WTC11 (cell line): ENCODE data around the gene HS3ST4. TPM values are rescaled to one million over a fixed set of nuclear protein-coding genes. Genes with fewer than 3 reads are reported as not detected.

Experiments used
- ATAC-seq: fragments of 200-7000 bp; cut with Tn5 transposase; 2 replicates; pipeline ENCODE4 v1.10.0; 2021; ENCODE audit warnings: mild to moderate bottlenecking, moderate library complexity
- CTCF ChIA-PET: fragments of 300-600 bp; sonication (Branson Sonifier 250); formaldehyde crosslinking; loops from one replicate; lab custom pipeline; 2021; ENCODE audit warnings: antibody characterized with exemption; lab: Charles Lee
- POLR2A ChIA-PET: fragments of 350-600 bp; sonication (Branson Sonifier 250); formaldehyde crosslinking; loops from one replicate; lab custom pipeline; 2021; ENCODE audit warnings: antibody characterized with exemption; lab: Charles Lee
- DNase-seq: peaks from one replicate; pipeline ENCODE4 v3.0.0; 2021; ENCODE audit warnings: low spot score
- H3K27ac Mint-ChIP-seq: 2 replicates; pipeline ENCODE4 v1.8.0; 2021; ENCODE audit warnings: mixed read lengths
- H3K27me3 Mint-ChIP-seq: 2 replicates; pipeline ENCODE4 v1.8.0; 2021; ENCODE audit warnings: low read depth, mild to moderate bottlenecking, moderate library complexity, mixed read lengths
- H3K36me3 Mint-ChIP-seq: 2 replicates; pipeline ENCODE4 v1.8.0; 2021; ENCODE audit warnings: mixed read lengths
- H3K4me1 Mint-ChIP-seq: 2 replicates; pipeline ENCODE4 v1.8.0; 2022; ENCODE audit warnings: mixed read lengths
- H3K4me3 Mint-ChIP-seq: 2 replicates; pipeline ENCODE4 v1.8.0; 2021; ENCODE audit warnings: mild to moderate bottlenecking, moderate library complexity, mixed read lengths
- H3K9me3 Mint-ChIP-seq: 2 replicates; pipeline ENCODE4 v1.8.0; 2021; ENCODE audit warnings: mixed read lengths
- ATF1 ChIP-seq: sonication (generic); formaldehyde crosslinking; IDR thresholded peaks from 2 replicates; pipeline ENCODE4 v1.8.1; 2023; ENCODE audit warnings: mild to moderate bottlenecking, moderate library complexity, missing genetic modification reagents
- ATF6 ChIP-seq: sonication (generic); formaldehyde crosslinking; IDR thresholded peaks from 2 replicates; pipeline ENCODE4 v1.8.1; 2023; ENCODE audit warnings: mild to moderate bottlenecking, missing genetic modification reagents
- CDX4 ChIP-seq: fragments of 250-450 bp; sonication (Bioruptor Pico); IDR thresholded peaks from 2 replicates; pipeline ENCODE4 v1.9.0; 2021; ENCODE audit warnings: moderate library complexity, mild to moderate bottlenecking, inconsistent platforms, borderline replicate concordance
- CREM ChIP-seq: sonication (generic); formaldehyde crosslinking; IDR thresholded peaks from 2 replicates; pipeline ENCODE4 v1.8.1; 2022; ENCODE audit warnings: mild to moderate bottlenecking, missing genetic modification reagents, moderate library complexity
- ESRRA ChIP-seq: sonication (generic); formaldehyde crosslinking; IDR thresholded peaks from 2 replicates; pipeline ENCODE4 v1.8.1; 2022; ENCODE audit warnings: mild to moderate bottlenecking, missing genetic modification reagents, borderline replicate concordance
- FOXK1 ChIP-seq: sonication (generic); formaldehyde crosslinking; IDR thresholded peaks from 2 replicates; pipeline ENCODE4 v1.8.0; 2022; ENCODE audit warnings: mild to moderate bottlenecking, moderate library complexity, missing genetic modification reagents
- FOXP1 ChIP-seq: sonication (generic); formaldehyde crosslinking; IDR thresholded peaks from 2 replicates; pipeline ENCODE4 v1.8.0; 2022; ENCODE audit warnings: missing genetic modification reagents, mild to moderate bottlenecking, moderate library complexity, borderline replicate concordance
- FOXP4 ChIP-seq: sonication (generic); formaldehyde crosslinking; IDR thresholded peaks from 2 replicates; pipeline ENCODE4 v1.8.0; 2022; ENCODE audit warnings: mild to moderate bottlenecking, missing genetic modification reagents
- HMGA2 ChIP-seq: fragments of 250-450 bp; sonication (Bioruptor Pico); IDR thresholded peaks from 2 replicates; pipeline ENCODE4 v1.4.0; 2021; ENCODE audit warnings: mild to moderate bottlenecking, moderate library complexity
- JUN ChIP-seq: sonication (generic); formaldehyde crosslinking; IDR thresholded peaks from 2 replicates; pipeline ENCODE4 v1.8.0; 2023; ENCODE audit warnings: mild to moderate bottlenecking, missing genetic modification reagents
- NFATC4 ChIP-seq: fragments of 250-450 bp; sonication (Bioruptor Pico); IDR thresholded peaks from 2 replicates; pipeline ENCODE4 v1.9.0; 2021; ENCODE audit warnings: mild to moderate bottlenecking
- NFE2L1 ChIP-seq: sonication (generic); formaldehyde crosslinking; IDR thresholded peaks from 2 replicates; pipeline ENCODE4 v1.8.1; 2023; ENCODE audit warnings: missing genetic modification reagents
- NR1H2 ChIP-seq: sonication (generic); formaldehyde crosslinking; IDR thresholded peaks from 2 replicates; pipeline ENCODE4 v1.9.0; 2021; ENCODE audit warnings: mild to moderate bottlenecking, moderate library complexity, missing genetic modification reagents
- OVOL2 ChIP-seq: fragments of 250-450 bp; sonication (Bioruptor Pico); IDR thresholded peaks from 2 replicates; pipeline ENCODE4 v1.9.0; 2021; ENCODE audit warnings: mild to moderate bottlenecking, borderline replicate concordance
- RELA ChIP-seq: sonication (generic); formaldehyde crosslinking; IDR thresholded peaks from 2 replicates; pipeline ENCODE4 v1.8.1; 2022; ENCODE audit warnings: missing genetic modification reagents, mild to moderate bottlenecking, borderline replicate concordance
- SP1 ChIP-seq: sonication (generic); formaldehyde crosslinking; conservative IDR thresholded peaks from 2 replicates; pipeline ENCODE4 v1.8.1; 2022; ENCODE audit warnings: missing genetic modification reagents
- ZNF396 ChIP-seq: fragments of 250-450 bp; sonication (Bioruptor Pico); IDR thresholded peaks from 2 replicates; pipeline ENCODE4 v1.8.0; 2021; ENCODE audit warnings: mild to moderate bottlenecking, moderate library complexity, borderline replicate concordance
- ZNF423 ChIP-seq: fragments of 250-450 bp; sonication (Bioruptor Pico); IDR thresholded peaks from 2 replicates; pipeline ENCODE4 v2.1.2; 2022; ENCODE audit warnings: mild to moderate bottlenecking, moderate library complexity
- ZNF425 ChIP-seq: fragments of 250-450 bp; sonication (Bioruptor Pico); conservative IDR thresholded peaks from 2 replicates; pipeline ENCODE4 v1.9.0; 2021; ENCODE audit warnings: mild to moderate bottlenecking
- total RNA-seq: library from RNA; stranded (reverse); gene quantifications from 3 replicates; pipeline ENCODE4 v1.2.3, GENCODE V29; 2021
- TF ChIP-seq, protein P1 (sequence below): fragments of 250-450 bp; sonication (Bioruptor Pico); IDR thresholded peaks from 2 replicates; pipeline ENCODE4 v2.1.2; 2022; ENCODE audit warnings: mild to moderate bottlenecking, moderate library complexity
- TF ChIP-seq, protein P2 (sequence below): sonication (generic); formaldehyde crosslinking; IDR thresholded peaks from 2 replicates; pipeline ENCODE4 v1.8.0; 2022; ENCODE audit warnings: mild to moderate bottlenecking, missing genetic modification reagents
- TF ChIP-seq, protein P3 (sequence below): sonication (generic); formaldehyde crosslinking; conservative IDR thresholded peaks from 2 replicates; pipeline ENCODE4 v1.8.1; 2023; ENCODE audit warnings: mild to moderate bottlenecking, low read depth, missing genetic modification reagents, moderate library complexity

HS3ST4 gene
- total RNA-seq, 1 experiment from 2014 or later = 5.4 TPM

DNA sequence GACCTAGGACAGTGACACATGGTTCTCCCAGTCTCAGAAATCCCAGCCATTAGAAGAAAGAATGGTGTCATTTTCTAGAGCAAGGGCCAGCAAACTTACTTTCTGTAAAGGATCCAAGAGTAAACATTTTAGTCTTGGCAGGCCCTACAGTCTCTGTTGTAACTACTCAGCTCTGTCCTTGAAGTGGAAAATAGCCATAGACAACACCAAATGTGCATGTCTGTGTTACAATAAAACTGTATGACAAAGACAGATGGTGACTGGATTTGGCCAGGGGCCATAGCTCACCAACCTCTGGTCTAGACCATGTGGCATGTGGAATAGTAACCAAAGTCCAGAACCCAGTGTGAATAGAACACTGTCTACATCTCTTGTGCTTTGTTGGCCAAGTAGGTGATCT lies 286.5 kb downstream of the HS3ST4 start (continued):
- TF ChIP-seq CDX4 (CRISPR knock-in tag) (no peak), FOXP4 (CRISPR knock-in tag) (no peak), SP1 (CRISPR knock-in tag) (no peak), ESRRA (CRISPR knock-in tag) (no peak), HMGA2 (CRISPR knock-in tag) (no peak), RELA (CRISPR knock-in tag) (no peak), JUN (no peak)
- TF ChIP-seq, protein P1, sequence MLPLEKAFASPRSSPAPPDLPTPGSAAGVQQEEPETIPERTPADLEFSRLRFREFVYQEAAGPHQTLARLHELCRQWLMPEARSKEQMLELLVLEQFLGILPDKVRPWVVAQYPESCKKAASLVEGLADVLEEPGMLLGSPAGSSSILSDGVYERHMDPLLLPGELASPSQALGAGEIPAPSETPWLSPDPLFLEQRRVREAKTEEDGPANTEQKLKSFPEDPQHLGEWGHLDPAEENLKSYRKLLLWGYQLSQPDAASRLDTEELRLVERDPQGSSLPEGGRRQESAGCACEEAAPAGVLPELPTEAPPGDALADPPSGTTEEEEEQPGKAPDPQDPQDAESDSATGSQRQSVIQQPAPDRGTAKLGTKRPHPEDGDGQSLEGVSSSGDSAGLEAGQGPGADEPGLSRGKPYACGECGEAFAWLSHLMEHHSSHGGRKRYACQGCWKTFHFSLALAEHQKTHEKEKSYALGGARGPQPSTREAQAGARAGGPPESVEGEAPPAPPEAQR = no peak

DNA sequence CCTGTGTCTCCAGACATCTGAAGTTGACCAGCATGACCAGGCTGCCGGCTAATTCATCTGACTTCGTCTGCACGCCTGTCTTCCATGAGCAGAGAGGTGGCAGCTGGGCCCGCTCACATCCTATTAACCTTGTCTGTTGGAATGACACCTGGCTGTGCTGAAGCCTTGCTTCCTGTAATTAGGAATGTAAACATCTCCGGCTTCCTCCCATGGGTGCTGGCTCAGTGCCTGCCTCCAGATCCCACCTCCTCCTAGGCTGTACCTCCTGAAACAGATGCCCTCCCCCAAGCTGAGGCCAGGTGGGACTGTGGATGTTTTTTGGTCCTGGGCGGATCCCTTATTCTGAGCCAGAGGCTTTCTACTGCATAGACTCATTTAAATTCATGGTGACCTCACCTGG lies 296.3 kb downstream of the HS3ST4 start:
- H3K4me3 Mint-ChIP-seq = no peak overlapping the region
- DNase-seq = peak; percentile 19
- TF ChIP-seq ZNF423 (CRISPR knock-in tag) (peak; percentile 67; the same call in 1 of the 2 replicates), FOXP1 (no peak), ZNF425 (CRISPR knock-in tag) (no peak), ZNF396 (CRISPR knock-in tag) (no peak), ATF1 (CRISPR knock-in tag) (no peak), FOXK1 (CRISPR knock-in tag) (peak; percentile 74; the same call in 1 of the 2 replicates), NFATC4 (CRISPR knock-in tag) (no peak)
- TF ChIP-seq, protein P2, sequence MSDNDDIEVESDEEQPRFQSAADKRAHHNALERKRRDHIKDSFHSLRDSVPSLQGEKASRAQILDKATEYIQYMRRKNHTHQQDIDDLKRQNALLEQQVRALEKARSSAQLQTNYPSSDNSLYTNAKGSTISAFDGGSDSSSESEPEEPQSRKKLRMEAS (CRISPR knock-in tag) = no peak
- H3K4me1 Mint-ChIP-seq = peaks cover 19% of the 10 kb centered on the region
- CTCF ChIA-PET = no interaction called here
- H3K9me3 Mint-ChIP-seq = peaks cover 24% of the 10 kb centered on the region
- peaks cover 9% of the 10 kb centered on the region for H3K36me3 Mint-ChIP-seq
- POLR2A ChIA-PET = interaction anchor here (0.6 kb wide), 1 partner anchor 401 kb away, joined by 3 read pairs; no protein-coding TSS in a partner anchor
- peak; percentile 79 for ATAC-seq
- H3K27ac Mint-ChIP-seq = peak overlapping the region; percentile 87
- no peaks in the 10 kb centered on the region for H3K27me3 Mint-ChIP-seq

DNA sequence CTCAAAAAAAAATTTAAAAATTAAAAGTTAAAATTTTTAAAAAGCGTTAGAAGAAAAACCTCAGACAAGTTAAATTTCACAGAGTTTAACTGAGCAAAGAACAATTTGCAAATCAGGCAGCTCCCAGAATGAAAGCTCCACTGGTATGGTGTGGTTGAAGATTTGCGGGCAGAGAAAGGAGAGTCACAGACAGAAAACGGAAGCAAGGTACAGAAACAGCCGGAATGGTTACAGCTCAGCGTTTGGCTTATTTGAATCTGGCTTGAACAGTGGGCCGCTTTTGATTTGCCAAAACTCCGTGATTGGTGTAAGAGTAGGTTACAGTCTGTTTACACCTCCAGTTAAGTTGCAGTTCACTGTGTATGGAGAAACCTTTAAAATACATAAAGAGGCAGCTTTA lies 297.1 kb downstream of the HS3ST4 start:
- POLR2A ChIA-PET = interaction anchor here (0.7 kb wide), 1 partner anchor 697 kb away, joined by 3 read pairs; no protein-coding TSS in a partner anchor
- Mint-ChIP-seq H3K4me3 (no peak overlapping the region), H3K36me3 (peaks cover 9% of the 10 kb centered on the region), H3K27me3 (no peaks in the 10 kb centered on the region), H3K4me1 (peaks cover 19% of the 10 kb centered on the region), H3K27ac (no peak overlapping the region), H3K9me3 (peaks cover 18% of the 10 kb centered on the region)
- CTCF ChIA-PET = no interaction called here
- ATAC-seq (no peak), DNase-seq (no peak)
- no peak for TF ChIP-seq CREM (CRISPR knock-in tag)
- TF ChIP-seq, protein P2 (CRISPR knock-in tag) = no peak
- TF ChIP-seq, protein P3, sequence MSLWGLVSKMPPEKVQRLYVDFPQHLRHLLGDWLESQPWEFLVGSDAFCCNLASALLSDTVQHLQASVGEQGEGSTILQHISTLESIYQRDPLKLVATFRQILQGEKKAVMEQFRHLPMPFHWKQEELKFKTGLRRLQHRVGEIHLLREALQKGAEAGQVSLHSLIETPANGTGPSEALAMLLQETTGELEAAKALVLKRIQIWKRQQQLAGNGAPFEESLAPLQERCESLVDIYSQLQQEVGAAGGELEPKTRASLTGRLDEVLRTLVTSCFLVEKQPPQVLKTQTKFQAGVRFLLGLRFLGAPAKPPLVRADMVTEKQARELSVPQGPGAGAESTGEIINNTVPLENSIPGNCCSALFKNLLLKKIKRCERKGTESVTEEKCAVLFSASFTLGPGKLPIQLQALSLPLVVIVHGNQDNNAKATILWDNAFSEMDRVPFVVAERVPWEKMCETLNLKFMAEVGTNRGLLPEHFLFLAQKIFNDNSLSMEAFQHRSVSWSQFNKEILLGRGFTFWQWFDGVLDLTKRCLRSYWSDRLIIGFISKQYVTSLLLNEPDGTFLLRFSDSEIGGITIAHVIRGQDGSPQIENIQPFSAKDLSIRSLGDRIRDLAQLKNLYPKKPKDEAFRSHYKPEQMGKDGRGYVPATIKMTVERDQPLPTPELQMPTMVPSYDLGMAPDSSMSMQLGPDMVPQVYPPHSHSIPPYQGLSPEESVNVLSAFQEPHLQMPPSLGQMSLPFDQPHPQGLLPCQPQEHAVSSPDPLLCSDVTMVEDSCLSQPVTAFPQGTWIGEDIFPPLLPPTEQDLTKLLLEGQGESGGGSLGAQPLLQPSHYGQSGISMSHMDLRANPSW = no peak
- no peak for TF ChIP-seq JUN
- no peak for TF ChIP-seq NR1H2 (CRISPR knock-in tag)
- no peak for TF ChIP-seq ATF6 (CRISPR knock-in tag)
- TF ChIP-seq OVOL2 (CRISPR knock-in tag) = no peak
- no peak for TF ChIP-seq NFE2L1 (CRISPR knock-in tag)
